Neural crest cell (in vitro differentiated cells): Measurements from ENCODE around the gene CNTN1. TPM values are rescaled to one million over a fixed set of nuclear protein-coding genes. Genes with fewer than 3 reads are reported as not detected.
A peak's percentile ranks its signal among the peaks of the same experiment; 100 is the strongest.

Source experiments
- DNase-seq: peaks from one replicate; pipeline ENCODE4 v3.0.0; 2021; ENCODE audit warnings: low read depth, mixed read lengths, low spot score
- H3K27ac Mint-ChIP-seq: one replicate; pipeline ENCODE4 v1.8.0; 2021; ENCODE audit warnings: mild to moderate bottlenecking, mixed read lengths; ENCODE audit not compliant: unreplicated experiment
- H3K27me3 Mint-ChIP-seq: 2 replicates; pipeline ENCODE4 v1.8.0; 2021; ENCODE audit warnings: low read depth, mild to moderate bottlenecking, mixed read lengths
- H3K36me3 Mint-ChIP-seq: 2 replicates; pipeline ENCODE4 v1.8.0; 2021; ENCODE audit warnings: low read depth, mild to moderate bottlenecking, mixed read lengths
- H3K4me1 Mint-ChIP-seq: 2 replicates; pipeline ENCODE4 v1.8.0; 2021; ENCODE audit warnings: mixed read lengths
- H3K4me3 Mint-ChIP-seq: one replicate; pipeline ENCODE4 v1.8.0; 2021; ENCODE audit warnings: mild to moderate bottlenecking, mixed read lengths
- H3K9me3 Mint-ChIP-seq: 2 replicates; pipeline ENCODE4 v1.8.0; 2021; ENCODE audit warnings: mixed read lengths
- total RNA-seq: library from RNA; stranded (reverse); gene quantifications from 2 replicates; pipeline ENCODE4 v1.2.1, GENCODE V29; 2021
- TF ChIP-seq, protein P1 (sequence below): fragments of 200-600 bp; sonication (generic); conservative IDR thresholded peaks from 2 replicates; pipeline ENCODE4 v1.5.0; 2021; ENCODE audit warnings: antibody characterized with exemption, mild to moderate bottlenecking

The CNTN1 gene
- total RNA-seq, 1 donor from 2014 or later = 1.0 TPM

DNA sequence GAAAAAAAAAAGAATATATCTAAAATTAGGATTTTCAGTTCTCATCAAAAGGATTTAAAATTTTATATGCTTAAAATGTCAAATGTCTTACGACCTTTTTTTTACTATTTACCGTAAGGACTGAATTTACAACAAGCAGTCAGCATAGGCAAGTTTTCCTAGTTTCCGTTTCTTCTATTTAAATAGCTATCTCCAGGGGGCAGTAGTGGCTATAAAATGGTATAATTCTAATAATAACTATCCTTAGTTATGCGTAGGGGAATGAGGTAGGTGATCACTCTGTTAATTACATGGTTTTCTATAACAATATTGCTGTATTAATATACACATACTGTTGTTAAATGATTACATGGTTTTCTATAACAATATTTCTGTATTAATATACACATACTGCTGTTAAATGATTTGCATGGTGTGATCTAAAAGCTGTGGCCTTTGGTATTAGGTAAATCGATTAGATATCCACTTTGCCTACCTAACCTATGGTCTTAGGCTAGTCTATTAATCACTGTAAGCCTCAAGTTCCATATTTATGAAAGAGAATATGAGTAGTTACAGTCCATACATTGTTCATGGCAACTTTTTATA is 278.2 kb downstream of the CNTN1 start:
- Mint-ChIP-seq H3K27ac (no peak overlapping the region), H3K4me3 (no peak overlapping the region), H3K9me3 (no peaks in the 10 kb centered on the region), H3K36me3 (no peaks in the 10 kb centered on the region), H3K27me3 (no peaks in the 10 kb centered on the region), H3K4me1 (peaks cover 2% of the 10 kb centered on the region)
- DNase-seq = no peak
- TF ChIP-seq, protein P1, sequence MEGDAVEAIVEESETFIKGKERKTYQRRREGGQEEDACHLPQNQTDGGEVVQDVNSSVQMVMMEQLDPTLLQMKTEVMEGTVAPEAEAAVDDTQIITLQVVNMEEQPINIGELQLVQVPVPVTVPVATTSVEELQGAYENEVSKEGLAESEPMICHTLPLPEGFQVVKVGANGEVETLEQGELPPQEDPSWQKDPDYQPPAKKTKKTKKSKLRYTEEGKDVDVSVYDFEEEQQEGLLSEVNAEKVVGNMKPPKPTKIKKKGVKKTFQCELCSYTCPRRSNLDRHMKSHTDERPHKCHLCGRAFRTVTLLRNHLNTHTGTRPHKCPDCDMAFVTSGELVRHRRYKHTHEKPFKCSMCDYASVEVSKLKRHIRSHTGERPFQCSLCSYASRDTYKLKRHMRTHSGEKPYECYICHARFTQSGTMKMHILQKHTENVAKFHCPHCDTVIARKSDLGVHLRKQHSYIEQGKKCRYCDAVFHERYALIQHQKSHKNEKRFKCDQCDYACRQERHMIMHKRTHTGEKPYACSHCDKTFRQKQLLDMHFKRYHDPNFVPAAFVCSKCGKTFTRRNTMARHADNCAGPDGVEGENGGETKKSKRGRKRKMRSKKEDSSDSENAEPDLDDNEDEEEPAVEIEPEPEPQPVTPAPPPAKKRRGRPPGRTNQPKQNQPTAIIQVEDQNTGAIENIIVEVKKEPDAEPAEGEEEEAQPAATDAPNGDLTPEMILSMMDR = peak; percentile 44

DNA sequence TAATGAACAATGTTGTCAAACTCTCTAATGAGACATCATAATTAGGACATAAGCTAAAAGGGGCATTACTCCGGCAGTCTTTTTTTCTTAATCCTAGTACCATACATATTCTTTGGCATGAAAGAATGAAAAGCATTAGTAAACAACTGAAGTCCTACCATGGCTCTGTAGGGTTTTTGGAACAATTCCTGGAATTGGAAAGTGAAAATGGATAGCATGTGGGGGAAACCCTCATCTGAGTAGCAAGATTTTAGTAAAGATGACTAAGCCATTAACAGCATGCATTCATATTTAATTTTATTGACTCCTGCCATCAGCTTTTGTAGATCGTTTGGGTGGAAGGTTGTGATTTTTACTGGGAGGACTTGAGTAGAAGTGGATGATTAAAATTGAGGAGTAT is 279.7 kb downstream of the CNTN1 start:
- Mint-ChIP-seq H3K27ac (no peak overlapping the region), H3K4me3 (no peak overlapping the region), H3K36me3 (no peaks in the 10 kb centered on the region), H3K27me3 (no peaks in the 10 kb centered on the region), H3K4me1 (peaks cover 17% of the 10 kb centered on the region), H3K9me3 (no peaks in the 10 kb centered on the region)
- TF ChIP-seq, protein P1 = no peak
- no peak for DNase-seq

DNA sequence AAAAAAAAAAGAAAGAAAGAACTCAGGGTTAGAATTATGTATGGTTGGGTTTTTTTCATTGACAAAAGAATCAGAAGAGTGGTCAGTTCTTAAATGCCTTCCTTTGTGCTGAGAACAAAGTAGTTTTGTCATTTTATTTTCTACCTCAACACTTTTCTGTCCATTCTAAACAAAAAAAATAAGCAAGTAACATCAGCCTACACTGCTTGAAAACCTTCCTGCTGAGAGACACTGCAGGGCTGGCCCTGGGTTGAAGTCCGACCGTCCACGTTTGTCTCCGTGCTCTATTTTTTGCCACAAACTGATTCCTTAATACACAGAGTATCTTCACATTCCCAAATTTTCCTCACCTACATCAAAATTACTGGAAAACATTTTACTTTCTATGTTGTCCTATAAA is 284.3 kb downstream of the CNTN1 start:
- DNase-seq = no peak
- H3K36me3 Mint-ChIP-seq = no peaks in the 10 kb centered on the region
- H3K4me1 Mint-ChIP-seq = peaks cover 17% of the 10 kb centered on the region
- no peak overlapping the region for H3K4me3 Mint-ChIP-seq
- H3K27ac Mint-ChIP-seq = no peak overlapping the region
- no peaks in the 10 kb centered on the region for H3K9me3 Mint-ChIP-seq
- TF ChIP-seq, protein P1 = no peak
- no peaks in the 10 kb centered on the region for H3K27me3 Mint-ChIP-seq

DNA sequence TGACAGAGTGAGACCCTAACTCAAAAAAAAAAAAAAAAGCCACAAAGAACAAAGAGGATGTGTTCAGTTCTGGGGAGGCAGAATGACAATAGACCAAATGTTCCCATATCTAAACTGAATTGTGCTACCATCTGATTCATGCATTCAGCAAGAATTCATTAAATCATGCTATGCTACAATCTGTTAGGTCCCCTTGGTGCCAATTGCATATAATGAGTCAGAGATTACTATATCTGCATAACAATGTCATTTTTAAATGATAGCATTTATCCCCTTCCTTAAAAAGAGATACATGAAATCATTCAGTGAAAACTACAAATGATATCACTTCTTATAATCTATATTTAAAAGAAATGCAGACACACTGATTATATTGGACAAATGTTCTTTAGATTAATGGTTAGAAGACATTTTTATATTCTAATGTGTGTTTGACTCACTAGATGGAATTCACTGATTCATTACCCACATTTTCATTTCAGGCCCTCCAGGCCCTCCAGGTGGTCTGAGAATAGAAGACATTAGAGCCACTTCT is 288.3 kb downstream of the CNTN1 start:
- Mint-ChIP-seq H3K27ac (no peak overlapping the region), H3K36me3 (no peaks in the 10 kb centered on the region), H3K9me3 (peaks cover 3% of the 10 kb centered on the region), H3K4me1 (peaks cover 14% of the 10 kb centered on the region), H3K27me3 (no peaks in the 10 kb centered on the region), H3K4me3 (no peak overlapping the region)
- TF ChIP-seq, protein P1 = no peak
- DNase-seq = no peak

DNA sequence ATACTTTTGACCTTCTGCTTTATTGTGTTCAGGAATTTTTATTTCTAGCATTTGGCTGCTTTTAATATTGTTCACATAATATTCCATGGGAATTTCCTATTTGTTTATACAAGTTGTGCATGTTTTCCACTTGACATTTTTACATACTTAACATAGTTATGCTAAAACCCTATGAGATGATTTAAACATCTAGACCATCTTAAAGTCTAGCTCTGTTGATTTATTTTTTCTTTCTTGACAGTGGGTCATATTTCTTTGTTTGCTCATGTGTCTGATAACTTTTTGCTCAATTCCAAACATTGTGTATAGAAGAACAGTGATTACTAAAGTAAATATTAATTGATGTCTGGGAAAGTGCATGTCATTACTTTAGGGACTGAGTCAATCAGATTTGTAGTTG is 293.8 kb downstream of the CNTN1 start:
- TF ChIP-seq, protein P1 = no peak
- H3K36me3 Mint-ChIP-seq = no peaks in the 10 kb centered on the region
- no peaks in the 10 kb centered on the region for H3K27me3 Mint-ChIP-seq
- H3K4me1 Mint-ChIP-seq = no peaks in the 10 kb centered on the region
- H3K4me3 Mint-ChIP-seq = no peak overlapping the region
- H3K27ac Mint-ChIP-seq = no peak overlapping the region
- no peak for DNase-seq
- peaks cover 5% of the 10 kb centered on the region for H3K9me3 Mint-ChIP-seq
